ENCODE data around the gene PHTF1.
"Not testable (repeated sequence)": the region's sequence is repeated elsewhere in the genome, so short reads cannot be mapped to it uniquely, and the experiment has no call there.

DNA sequence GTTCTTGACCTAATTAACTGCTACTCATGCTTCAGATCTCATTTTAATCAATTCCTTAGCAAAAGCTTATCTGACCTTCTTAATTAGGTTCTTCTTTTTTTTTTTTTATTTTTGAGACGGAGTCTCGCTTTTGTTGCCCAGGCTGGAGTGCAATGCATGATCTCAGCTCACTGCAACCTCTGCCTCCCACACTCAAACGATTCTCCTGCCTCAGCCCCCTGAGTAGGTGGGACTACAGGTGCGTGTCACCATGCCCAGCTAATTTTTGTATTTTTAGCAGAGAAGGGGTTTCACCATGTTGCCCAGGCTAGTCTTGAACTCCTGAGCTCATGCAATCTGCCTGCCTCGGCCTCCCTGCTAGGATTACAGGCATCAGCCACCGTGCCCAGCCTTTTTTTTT, 6.0 kb downstream of the PHTF1 start:
- TF ChIP-seq CTCF (IDR thresholded peaks at IDR 0.05; ENCODE audit: low read length); EZH2 (IDR thresholded peaks at IDR 0.05; ENCODE audit: borderline replicate concordance, low read length): not testable (repeated sequence)

Measured in OCI-LY1 (cell line).